Dendritic cell treated with granulocyte-macrophage colony-stimulating factor and Interleukin-4, amounts not matched to agents 40 ng/mL and 50 ng/mL, for 4 days (primary cell): ENCODE results near the gene ATP6AP1.

Experiments used
- H3K27ac Mint-ChIP-seq: one replicate; pipeline ENCODE4 v1.8.0; 2022; ENCODE audit warnings: mild to moderate bottlenecking, mixed read lengths
- H3K27me3 Mint-ChIP-seq: one replicate; pipeline ENCODE4 v1.8.0; 2022; ENCODE audit warnings: mild to moderate bottlenecking, mixed read lengths
- H3K36me3 Mint-ChIP-seq: one replicate; pipeline ENCODE4 v1.8.0; 2022; ENCODE audit warnings: low read depth, mixed read lengths
- H3K4me1 Mint-ChIP-seq: one replicate; pipeline ENCODE4 v1.8.0; 2022; ENCODE audit warnings: low read depth, mixed read lengths
- H3K4me3 Mint-ChIP-seq: one replicate; pipeline ENCODE4 v1.8.0; 2022; ENCODE audit warnings: mild to moderate bottlenecking, moderate library complexity, mixed read lengths
- H3K9me3 Mint-ChIP-seq: one replicate; pipeline ENCODE4 v1.8.0; 2022; ENCODE audit warnings: mixed read lengths
- intact Hi-C: fragments of 100-400 bp; cut with micrococcal nuclease; formaldehyde crosslinking; loops from one replicate; pipeline ENCODE4 v1.15.0; 2022

ATP6AP1 gene

DNA sequence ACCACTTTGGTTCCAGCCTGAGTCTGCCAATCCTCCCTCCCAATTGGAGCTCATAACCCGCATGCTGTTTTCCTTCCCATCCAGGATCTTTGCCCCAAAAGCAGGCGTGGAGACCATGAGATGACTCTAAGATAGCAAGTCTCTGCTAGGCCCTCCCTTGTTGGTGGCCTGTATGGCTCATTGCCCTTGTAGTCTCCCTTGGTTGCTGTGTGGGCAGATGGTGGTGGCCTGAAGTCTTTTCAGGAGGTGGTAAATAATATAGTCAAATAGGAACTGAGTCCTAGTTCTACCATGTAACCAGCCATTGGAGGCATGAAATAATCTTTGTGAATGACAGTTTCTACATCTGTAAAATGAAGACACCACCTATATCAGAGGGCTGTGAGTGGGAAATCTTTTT is 1.2 kb downstream of the ATP6AP1 start:
- Mint-ChIP-seq H3K27ac (peak overlapping the region; percentile 89), H3K4me1 (peaks cover 42% of the 10 kb centered on the region), H3K36me3 (peaks cover 57% of the 10 kb centered on the region), H3K27me3 (no peaks in the 10 kb centered on the region), H3K4me3 (peak overlapping the region; percentile 81), H3K9me3 (no peaks in the 10 kb centered on the region)
- intact Hi-C loops = loop anchor here (2.0 kb wide), 1 partner anchor 17 kb away; no protein-coding TSS in a partner anchor

DNA sequence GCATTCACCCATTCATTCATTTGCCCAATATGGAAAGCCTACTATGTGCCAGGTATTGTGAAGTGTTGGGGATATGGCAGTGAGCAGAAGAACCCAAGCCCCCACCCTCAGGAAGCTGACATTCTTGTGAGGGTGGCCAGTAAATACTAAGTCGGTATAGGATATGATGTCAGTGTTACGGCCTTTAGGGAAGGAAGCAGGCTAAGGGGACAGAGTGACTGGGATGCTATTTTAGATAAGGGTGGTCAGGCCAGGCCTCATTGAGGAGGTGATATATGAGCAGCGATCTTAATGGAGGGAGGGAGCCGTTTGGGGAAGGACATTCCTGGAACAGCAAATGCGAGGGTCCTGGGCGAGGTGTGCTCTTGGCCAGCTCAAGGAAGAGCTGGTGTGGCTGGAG is 2.0 kb downstream of the ATP6AP1 start:
- H3K36me3 Mint-ChIP-seq = peaks cover 64% of the 10 kb centered on the region
- H3K4me1 Mint-ChIP-seq = peaks cover 49% of the 10 kb centered on the region
- peak overlapping the region; percentile 89 for H3K27ac Mint-ChIP-seq
- peak overlapping the region; percentile 81 for H3K4me3 Mint-ChIP-seq
- intact Hi-C loops = loop anchor here (2.0 kb wide), 1 partner anchor 18 kb away; no protein-coding TSS in a partner anchor
- H3K27me3 Mint-ChIP-seq = no peaks in the 10 kb centered on the region
- H3K9me3 Mint-ChIP-seq = no peaks in the 10 kb centered on the region

DNA sequence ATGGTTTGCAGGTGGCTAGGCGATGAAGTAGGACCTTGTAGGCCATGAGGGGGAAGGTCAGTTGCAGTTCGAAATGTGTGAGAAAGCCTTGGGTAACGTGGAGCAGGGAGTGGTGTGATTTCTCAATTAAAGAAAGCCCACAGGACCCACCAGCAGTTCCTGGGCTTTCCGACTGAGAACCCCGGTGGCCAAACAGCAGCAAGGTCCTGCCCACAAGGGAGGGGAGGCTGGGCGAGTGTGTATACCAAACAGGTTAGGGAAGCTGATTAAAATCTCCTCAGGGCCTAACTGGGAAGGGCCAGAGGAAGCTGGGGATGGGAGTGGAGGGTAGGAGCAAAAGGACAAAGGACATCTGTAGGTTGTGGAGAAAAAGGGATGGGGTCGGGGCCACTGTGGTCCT is 2.4 kb downstream of the ATP6AP1 start:
- no peaks in the 10 kb centered on the region for H3K9me3 Mint-ChIP-seq
- peaks cover 69% of the 10 kb centered on the region for H3K36me3 Mint-ChIP-seq
- peak overlapping the region; percentile 81 for H3K4me3 Mint-ChIP-seq
- intact Hi-C loops = loop anchor here (2.0 kb wide), 1 partner anchor 18 kb away; no protein-coding TSS in a partner anchor
- H3K4me1 Mint-ChIP-seq = peaks cover 53% of the 10 kb centered on the region
- peak overlapping the region; percentile 89 for H3K27ac Mint-ChIP-seq
- H3K27me3 Mint-ChIP-seq = no peaks in the 10 kb centered on the region

DNA sequence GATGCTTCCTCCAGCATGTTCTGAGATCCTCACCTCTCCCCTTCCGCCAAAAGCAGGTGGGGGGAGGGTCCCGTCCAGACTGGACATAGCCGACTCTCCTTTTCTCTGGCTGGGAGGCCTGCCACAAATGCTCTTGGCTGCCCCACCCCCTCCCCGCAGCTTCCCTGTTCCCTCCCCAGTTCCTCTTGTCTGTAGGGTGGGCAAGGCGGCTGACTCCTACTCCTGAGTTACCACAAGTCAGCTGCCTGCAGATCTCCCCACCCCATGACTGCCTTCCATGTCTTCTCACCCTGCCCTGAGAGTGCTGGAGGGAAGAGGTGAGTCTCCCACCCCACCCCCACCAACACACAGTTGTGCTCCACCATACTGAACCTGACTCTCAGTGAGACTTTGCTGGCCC is 2.9 kb downstream of the ATP6AP1 start:
- Mint-ChIP-seq H3K9me3 (no peaks in the 10 kb centered on the region), H3K27ac (peak overlapping the region; percentile 89), H3K4me3 (peak overlapping the region; percentile 81), H3K36me3 (peaks cover 73% of the 10 kb centered on the region), H3K4me1 (peaks cover 57% of the 10 kb centered on the region), H3K27me3 (no peaks in the 10 kb centered on the region)
- intact Hi-C loops = loop anchor here (2.0 kb wide), 1 partner anchor 19 kb away; no protein-coding TSS in a partner anchor

DNA sequence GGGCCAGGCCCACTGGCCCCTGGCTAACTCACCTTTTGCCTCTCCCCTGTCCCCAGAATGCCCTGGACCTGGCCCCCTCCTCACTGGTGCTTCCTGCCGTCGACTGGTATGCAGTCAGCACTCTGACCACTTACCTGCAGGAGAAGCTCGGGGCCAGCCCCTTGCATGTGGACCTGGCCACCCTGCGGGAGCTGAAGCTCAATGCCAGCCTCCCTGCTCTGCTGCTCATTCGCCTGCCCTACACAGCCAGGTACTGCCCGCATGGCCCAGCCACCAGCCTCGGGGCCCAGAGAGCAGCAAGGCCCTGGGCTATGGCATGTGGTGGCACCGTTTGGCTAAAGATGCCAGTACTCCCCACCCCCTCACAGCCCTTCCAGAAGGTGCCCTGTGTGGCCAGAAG is 3.7 kb downstream of the ATP6AP1 start:
- peaks cover 74% of the 10 kb centered on the region for H3K36me3 Mint-ChIP-seq
- no peaks in the 10 kb centered on the region for H3K27me3 Mint-ChIP-seq
- peak overlapping the region; percentile 30 for H3K4me3 Mint-ChIP-seq
- H3K27ac Mint-ChIP-seq = peak overlapping the region; percentile 89
- peaks cover 59% of the 10 kb centered on the region for H3K4me1 Mint-ChIP-seq
- H3K9me3 Mint-ChIP-seq = no peaks in the 10 kb centered on the region
- intact Hi-C loops = no loop called here

DNA sequence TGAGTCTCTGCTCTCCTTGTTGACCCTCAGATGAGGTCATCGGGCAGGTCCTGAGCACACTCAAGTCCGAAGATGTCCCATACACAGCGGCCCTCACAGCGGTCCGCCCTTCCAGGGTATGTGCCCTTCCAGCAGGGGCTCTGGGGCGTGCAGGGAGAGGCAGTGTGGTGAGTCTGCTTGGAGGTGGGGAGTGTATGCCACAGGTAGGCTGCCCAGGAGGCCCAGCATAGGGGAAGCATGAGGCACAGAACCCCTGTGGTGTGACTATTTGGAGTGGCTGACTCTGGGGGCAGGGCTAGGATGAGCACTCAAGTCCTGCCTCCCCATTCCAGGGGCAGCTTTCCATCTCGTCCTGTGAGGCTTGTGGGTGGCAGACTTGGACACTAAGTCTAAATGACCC is 5.1 kb downstream of the ATP6AP1 start:
- Mint-ChIP-seq H3K4me1 (peaks cover 64% of the 10 kb centered on the region), H3K27me3 (no peaks in the 10 kb centered on the region), H3K9me3 (no peaks in the 10 kb centered on the region), H3K4me3 (no peak overlapping the region), H3K36me3 (peaks cover 82% of the 10 kb centered on the region), H3K27ac (no peak overlapping the region)
- intact Hi-C loops = no loop called here

DNA sequence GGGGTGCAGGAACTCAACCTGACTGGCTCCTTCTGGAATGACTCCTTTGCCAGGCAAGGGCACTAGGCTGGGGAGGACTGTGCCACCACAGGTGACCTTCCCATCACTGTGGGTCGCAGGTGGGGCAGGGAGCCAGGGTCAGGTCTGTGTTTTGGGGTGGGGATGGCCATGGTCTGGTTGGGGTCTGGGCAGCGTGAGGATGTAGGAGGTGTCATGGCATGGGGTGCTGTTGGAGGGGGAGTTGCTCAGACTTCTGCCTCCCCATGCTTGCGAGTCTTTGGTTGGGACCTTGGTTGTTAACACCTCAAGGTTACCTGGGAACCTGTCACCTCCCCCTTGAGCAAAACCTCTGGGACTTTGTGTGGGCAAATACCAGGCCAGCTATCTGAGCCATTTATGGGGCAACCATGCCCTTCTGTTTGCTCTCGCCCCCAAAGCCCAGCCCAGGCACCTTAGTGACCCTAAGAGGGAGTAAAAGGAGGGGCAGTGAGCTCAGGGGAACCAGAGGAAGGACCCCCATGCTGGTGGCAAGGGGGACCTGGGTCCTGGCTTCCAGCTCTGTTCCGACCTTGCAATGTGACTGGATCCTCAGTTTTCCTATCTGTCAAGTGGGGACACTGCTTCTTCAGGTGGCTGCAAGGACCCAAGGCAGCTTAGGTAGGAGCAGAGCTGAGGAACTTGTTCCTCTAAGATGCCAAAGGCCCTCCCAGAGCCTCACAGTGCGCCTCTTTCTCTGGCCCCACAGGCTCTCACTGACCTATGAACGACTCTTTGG is 6.1 kb downstream of the ATP6AP1 start:
- Mint-ChIP-seq H3K36me3 (peaks cover 85% of the 10 kb centered on the region), H3K4me3 (no peak overlapping the region), H3K27me3 (no peaks in the 10 kb centered on the region), H3K4me1 (peaks cover 69% of the 10 kb centered on the region), H3K27ac (no peak overlapping the region), H3K9me3 (no peaks in the 10 kb centered on the region)
- intact Hi-C loops = no loop called here

DNA sequence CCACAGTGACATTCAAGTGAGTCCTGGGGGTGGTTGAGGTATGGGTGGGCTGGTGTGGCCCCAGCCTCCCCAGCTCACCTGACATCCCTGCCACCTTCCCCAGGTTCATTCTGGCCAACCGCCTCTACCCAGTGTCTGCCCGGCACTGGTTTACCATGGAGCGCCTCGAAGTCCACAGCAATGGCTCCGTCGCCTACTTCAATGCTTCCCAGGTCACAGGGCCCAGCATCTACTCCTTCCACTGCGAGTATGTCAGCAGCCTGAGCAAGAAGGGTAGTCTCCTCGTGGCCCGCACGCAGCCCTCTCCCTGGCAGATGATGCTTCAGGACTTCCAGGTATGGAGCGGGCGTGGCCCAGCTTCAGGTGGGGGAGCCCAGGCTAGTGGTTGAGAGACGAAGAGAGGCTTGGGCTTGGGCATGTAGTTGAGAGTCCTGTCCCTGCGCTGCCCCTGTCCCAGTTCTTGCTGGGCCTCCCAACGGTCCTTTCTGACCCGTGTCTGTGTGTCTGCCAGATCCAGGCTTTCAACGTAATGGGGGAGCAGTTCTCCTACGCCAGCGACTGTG is 6.8 kb downstream of the ATP6AP1 start:
- Mint-ChIP-seq H3K27me3 (no peaks in the 10 kb centered on the region), H3K4me3 (no peak overlapping the region), H3K27ac (peak overlapping the region; percentile 74), H3K36me3 (peaks cover 89% of the 10 kb centered on the region), H3K9me3 (no peaks in the 10 kb centered on the region), H3K4me1 (peaks cover 69% of the 10 kb centered on the region)
- intact Hi-C loops = no loop called here

DNA sequence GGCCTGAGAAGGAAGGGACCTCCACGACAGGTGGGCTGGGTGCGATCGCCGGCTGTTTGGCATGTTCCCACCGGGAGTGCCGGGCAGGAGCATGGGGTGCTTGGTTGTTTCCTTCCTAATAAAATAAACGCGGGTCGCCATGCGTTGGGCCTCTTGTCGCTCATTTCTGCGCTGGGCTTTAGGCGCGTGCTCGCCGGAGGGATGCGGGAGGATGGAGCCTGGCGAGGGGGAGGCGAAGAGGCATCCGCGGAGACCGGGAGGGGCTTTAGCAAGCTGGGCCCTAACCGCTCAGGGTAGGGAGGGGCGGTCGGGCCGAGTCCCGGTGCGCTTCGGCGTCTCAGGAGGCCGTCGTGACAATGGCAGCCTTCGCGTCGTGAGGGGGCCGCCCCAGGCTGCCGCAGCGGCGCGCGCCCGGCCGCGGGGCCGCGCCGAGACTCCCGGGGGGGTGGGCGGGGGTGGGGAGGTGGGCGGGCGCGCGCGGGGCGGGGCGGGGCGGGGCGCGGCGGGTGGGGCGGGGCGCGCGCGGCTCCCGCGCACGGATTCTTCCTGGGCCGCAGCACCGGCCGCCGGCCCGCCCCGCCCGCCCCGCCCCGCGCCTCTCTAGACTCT is 8.0 kb downstream of the ATP6AP1 start:
- H3K4me1 Mint-ChIP-seq = peaks cover 59% of the 10 kb centered on the region
- intact Hi-C loops = no loop called here
- H3K4me3 Mint-ChIP-seq = peak overlapping the region; percentile 87
- H3K9me3 Mint-ChIP-seq = no peaks in the 10 kb centered on the region
- H3K27me3 Mint-ChIP-seq = no peaks in the 10 kb centered on the region
- peaks cover 93% of the 10 kb centered on the region for H3K36me3 Mint-ChIP-seq
- H3K27ac Mint-ChIP-seq = peak overlapping the region; percentile 74

DNA sequence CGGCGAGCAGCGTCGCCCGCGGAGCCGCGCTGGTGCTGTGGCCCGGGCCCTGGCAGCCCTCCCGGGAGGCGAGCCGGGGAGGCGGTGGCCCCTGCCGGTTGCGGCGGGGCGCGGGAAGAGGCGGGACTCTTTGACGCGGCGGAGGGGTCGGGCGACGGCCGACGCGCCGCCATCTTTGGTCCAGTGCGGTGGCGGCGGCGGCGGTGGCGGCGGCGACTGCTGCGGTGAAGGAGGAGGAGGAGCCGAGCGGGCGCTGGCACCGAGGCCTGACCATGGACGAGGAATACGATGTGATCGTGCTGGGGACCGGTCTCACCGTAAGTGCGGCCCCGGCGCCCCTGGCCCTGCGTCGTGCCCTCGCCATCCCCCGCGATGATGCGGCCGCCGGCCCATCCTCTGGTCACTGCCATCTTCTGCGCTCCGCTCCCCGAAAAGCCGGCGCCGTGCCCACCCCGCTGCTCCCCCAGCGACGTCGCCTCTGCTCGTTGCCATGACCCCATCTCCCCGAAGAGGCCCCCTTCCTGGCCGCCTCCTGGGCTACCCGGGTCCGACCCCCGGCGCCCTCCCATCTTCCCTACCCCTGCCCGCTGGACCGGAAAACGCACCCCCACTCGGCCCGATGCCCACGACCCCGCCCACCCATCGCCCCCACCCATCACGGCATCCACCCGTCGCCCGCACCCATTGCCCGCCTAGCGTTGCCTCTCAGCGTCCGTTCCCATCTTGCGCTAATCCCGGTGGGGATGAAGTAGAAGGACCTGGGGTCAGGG is 8.7 kb downstream of the ATP6AP1 start, which contains the start of gene GDI1:
Gene GDI1, plus strand, starts transcription at position 172 of the 770 bp plus-strand sequence. Its CDS starts 101 bp downstream, at position 273.
- Mint-ChIP-seq H3K36me3 (peaks cover 93% of the 10 kb centered on the region), H3K27me3 (no peaks in the 10 kb centered on the region), H3K4me3 (peak within 1 kb of the TSS; percentile 87), H3K27ac (peak within 1 kb of the TSS; percentile 76), H3K9me3 (no peaks in the 10 kb centered on the region), H3K4me1 (peaks cover 56% of the 10 kb centered on the region)
- intact Hi-C loops = no loop called here

DNA sequence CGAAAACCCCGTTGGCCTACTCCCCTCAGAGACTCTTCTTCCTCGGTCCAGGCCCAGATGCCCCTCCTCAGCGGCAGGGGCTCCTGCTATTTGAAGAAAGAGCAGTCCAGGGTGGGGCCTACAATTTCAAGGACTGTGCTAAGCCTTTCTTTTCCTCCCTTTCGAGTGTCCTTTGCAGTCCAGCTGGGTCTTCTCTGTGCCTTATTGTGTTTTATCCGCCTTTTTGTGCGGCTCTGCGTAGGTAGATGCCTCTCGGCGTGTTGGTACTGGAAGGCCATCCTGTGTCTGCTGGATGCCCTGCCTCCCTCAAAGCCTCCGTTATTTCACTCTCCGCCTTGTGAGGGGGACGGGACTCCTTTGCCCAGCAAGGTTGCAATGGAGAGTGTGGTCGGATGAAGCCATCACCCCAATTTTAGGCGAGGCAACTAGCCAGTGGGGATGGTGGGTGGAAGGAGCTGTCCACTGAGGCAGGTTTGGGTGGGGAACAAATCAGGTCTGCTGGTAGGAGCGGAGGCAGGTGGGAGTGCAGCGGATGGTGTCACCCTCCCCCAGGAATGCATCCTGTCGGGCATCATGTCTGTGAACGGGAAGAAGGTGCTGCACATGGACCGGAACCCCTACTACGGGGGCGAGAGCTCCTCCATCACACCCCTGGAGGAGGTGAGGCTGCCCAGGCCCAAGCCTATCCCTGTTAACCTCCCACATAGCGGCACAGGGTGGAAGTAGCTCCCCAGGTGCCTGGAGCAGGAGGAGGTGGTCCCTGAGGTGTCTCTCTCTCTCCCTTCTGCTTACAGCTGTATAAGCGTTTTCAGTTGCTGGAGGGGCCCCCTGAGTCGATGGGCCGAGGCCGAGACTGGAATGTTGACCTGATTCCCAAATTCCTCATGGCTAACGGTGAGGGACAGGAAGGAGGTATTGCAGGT is 9.8 kb downstream of the ATP6AP1 start:
- peaks cover 93% of the 10 kb centered on the region for H3K36me3 Mint-ChIP-seq
- no peaks in the 10 kb centered on the region for H3K27me3 Mint-ChIP-seq
- no peaks in the 10 kb centered on the region for H3K9me3 Mint-ChIP-seq
- peaks cover 65% of the 10 kb centered on the region for H3K4me1 Mint-ChIP-seq
- intact Hi-C loops = no loop called here
- H3K4me3 Mint-ChIP-seq = peak overlapping the region; percentile 87
- peak overlapping the region; percentile 76 for H3K27ac Mint-ChIP-seq

DNA sequence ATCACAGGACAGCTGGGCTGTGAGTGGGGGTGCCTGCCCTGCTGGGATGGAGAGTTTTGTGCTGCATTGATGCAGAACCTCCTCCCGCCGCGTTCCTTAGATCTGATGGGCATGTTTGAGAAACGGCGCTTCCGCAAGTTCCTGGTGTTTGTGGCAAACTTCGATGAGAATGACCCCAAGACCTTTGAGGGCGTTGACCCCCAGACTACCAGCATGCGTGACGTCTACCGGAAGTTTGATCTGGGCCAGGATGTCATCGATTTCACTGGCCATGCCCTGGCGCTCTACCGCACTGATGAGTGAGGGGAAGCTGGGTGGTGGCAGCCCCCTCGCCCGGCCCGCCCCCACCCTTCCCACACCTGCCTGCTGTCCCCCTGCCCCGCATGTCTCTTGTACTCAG is 11.4 kb downstream of the ATP6AP1 start:
- peaks cover 59% of the 10 kb centered on the region for H3K4me1 Mint-ChIP-seq
- no peak overlapping the region for H3K27ac Mint-ChIP-seq
- intact Hi-C loops = no loop called here
- H3K4me3 Mint-ChIP-seq = no peak overlapping the region
- no peaks in the 10 kb centered on the region for H3K9me3 Mint-ChIP-seq
- peaks cover 78% of the 10 kb centered on the region for H3K36me3 Mint-ChIP-seq
- H3K27me3 Mint-ChIP-seq = no peaks in the 10 kb centered on the region
